IPS DF 6.9 (cell line): ENCODE measurements around the gene ZBTB16.

Experiments
- DNase-seq: peaks from one replicate; pipeline ENCODE4 v3.0.0-alpha.2; 2013; ENCODE audit warnings: low read depth, low spot score
- H3K27ac ChIP-seq: one replicate; pipeline ENCODE4 v1.5.1; 2013; ENCODE audit warnings: low read length, control low read depth
- H3K27me3 ChIP-seq: 2 replicates; pipeline ENCODE4 v1.6.1; 2013; ENCODE audit warnings: mild to moderate bottlenecking, low read length; ENCODE audit not compliant: control insufficient read depth, insufficient read depth
- H3K36me3 ChIP-seq: 2 replicates; pipeline ENCODE4 v1.6.1; 2013; ENCODE audit warnings: low read length; ENCODE audit not compliant: control insufficient read depth, insufficient read depth
- H3K4me1 ChIP-seq: 2 replicates; pipeline ENCODE4 v1.6.1; 2013; ENCODE audit warnings: low read length; ENCODE audit not compliant: control insufficient read depth, insufficient read depth
- H3K4me3 ChIP-seq: 2 replicates; pipeline ENCODE4 v1.5.1; 2013; ENCODE audit warnings: mild to moderate bottlenecking, low read length
- H3K9me3 ChIP-seq: 2 replicates; pipeline ENCODE4 v1.6.1; 2013; ENCODE audit warnings: low read length, inconsistent platforms; ENCODE audit not compliant: control insufficient read depth, insufficient read depth
- WGBS: extraction: QIAGEN DNeasy Blood & Tissue Kit; methylation state at CpG from one replicate; pipeline ENCODE4 v1.1.7; 2013; ENCODE audit warnings: mixed read lengths, missing lambda C conversion rate; ENCODE audit not compliant: insufficient read length, insufficient coverage; 5-methylcytosine and 5-hydroxymethylcytosine counted together

Gene ZBTB16

DNA sequence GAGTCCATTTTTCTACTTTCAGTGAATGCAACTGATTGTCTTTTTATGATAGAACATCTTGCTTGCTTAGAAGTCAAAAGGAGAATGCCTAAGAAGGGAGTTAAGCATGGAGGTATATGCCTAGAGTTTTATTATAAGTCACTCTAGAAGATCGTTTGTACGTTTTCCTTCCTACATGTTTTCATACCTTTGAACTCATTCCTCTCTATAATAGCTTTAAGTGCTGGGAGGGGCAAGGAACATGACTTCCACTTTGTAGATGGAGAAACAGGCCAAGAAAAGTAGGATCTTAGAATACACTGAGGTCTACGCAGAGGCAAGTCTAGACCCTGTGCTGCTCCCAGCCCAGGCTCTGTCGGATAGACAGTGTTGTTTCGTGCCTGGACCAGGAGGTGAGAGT lies 114.3 kb downstream of the ZBTB16 start:
- no CpG with 5 or more reads among the region's 5 CpGs for WGBS
- Histone ChIP-seq H3K27me3 (no peaks in the 10 kb centered on the region), H3K27ac (no peak overlapping the region), H3K36me3 (no peaks in the 10 kb centered on the region), H3K4me1 (no peaks in the 10 kb centered on the region), H3K4me3 (no peak overlapping the region), H3K9me3 (no peaks in the 10 kb centered on the region)
- DNase-seq, result no peak

DNA sequence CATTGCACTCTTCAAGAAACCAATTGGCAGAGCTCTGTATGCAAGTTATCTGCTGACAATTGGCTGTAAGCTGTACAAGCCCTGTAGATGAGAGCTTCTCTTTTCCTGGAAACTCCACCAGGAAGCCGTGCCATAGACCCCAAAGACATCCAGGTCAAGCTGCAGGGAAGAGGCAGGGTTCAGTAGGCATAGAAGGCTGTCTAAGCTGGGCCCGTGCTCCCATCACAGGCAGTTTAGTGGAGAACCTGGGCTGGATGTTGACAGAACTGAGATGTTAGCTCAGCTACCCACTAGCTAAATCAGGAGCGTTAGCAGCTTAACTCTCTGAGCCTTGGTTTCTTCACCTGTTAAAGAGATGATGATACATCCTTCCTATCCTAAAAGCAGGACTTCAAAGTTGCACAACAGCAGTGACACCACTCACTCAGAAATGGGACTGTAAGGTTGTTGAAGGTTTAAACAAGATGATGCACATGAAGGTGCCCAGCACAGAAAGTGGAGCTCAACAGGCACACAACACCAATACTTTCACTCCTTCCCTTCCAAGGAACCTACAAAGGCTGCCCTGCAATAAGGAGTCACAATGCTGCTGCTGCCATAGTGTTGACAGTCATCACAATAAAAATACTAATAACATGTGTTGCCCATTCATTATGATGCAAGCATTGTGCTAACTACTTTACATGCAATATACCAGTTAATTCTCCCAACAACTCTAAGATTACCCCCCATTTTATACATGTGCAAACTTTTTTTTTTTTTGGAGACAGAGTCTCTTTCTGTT lies 115.4 kb downstream of the ZBTB16 start:
- H3K9me3 ChIP-seq, result no peaks in the 10 kb centered on the region
- WGBS, result no CpG with 5 or more reads among the region's 3 CpGs
- no peak overlapping the region for H3K4me3 ChIP-seq
- no peak for DNase-seq
- H3K27ac ChIP-seq, result no peak overlapping the region
- H3K36me3 ChIP-seq, result no peaks in the 10 kb centered on the region
- H3K4me1 ChIP-seq, result no peaks in the 10 kb centered on the region
- no peaks in the 10 kb centered on the region for H3K27me3 ChIP-seq

GRCh38 chr11:114175706-114176105 lies 116.2 kb downstream of the ZBTB16 start:
- no peaks in the 10 kb centered on the region for H3K36me3 ChIP-seq
- no peak overlapping the region for H3K27ac ChIP-seq
- DNase-seq, result no peak
- no peak overlapping the region for H3K4me3 ChIP-seq
- no peaks in the 10 kb centered on the region for H3K27me3 ChIP-seq
- 0 out of 2 replicates have a peak, but pooled peaks cover 2% of the 10 kb centered on the region for H3K4me1 ChIP-seq
- H3K9me3 ChIP-seq, result no peaks in the 10 kb centered on the region
- WGBS, result no CpG with 5 or more reads among the region's 6 CpGs

GRCh38 chr11:114176321-114176720 lies 116.8 kb downstream of the ZBTB16 start:
- WGBS, result no CpG with 5 or more reads among the region's 8 CpGs
- no peak for DNase-seq
- Histone ChIP-seq H3K36me3 (no peaks in the 10 kb centered on the region), H3K4me1 (0 out of 2 replicates have a peak, but pooled peaks cover 2% of the 10 kb centered on the region), H3K27ac (no peak overlapping the region), H3K9me3 (no peaks in the 10 kb centered on the region), H3K4me3 (no peak overlapping the region), H3K27me3 (no peaks in the 10 kb centered on the region)

DNA sequence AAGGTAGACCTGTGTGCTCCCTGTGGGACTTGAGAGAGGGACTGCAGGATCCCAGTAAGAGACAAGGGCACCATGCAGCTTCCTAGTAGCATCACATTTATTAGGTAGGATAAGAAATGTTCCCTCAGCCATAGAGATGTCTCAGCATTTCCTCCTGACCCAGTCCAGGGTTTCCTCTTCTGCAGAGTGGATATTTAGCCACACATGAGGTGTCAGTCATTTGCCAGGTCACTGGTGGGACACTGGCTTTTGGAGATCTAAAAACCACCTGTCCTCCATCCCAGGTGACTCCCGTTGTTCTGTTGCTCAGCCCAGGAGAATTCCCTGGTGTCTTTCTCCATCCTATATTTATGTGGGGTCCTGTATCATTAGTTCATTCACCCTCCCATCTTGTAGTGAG lies 119.1 kb downstream of the ZBTB16 start:
- no peaks in the 10 kb centered on the region for H3K9me3 ChIP-seq
- no CpG with 5 or more reads among the region's 1 CpG for WGBS
- DNase-seq, result no peak
- no peak overlapping the region for H3K4me3 ChIP-seq
- H3K36me3 ChIP-seq, result no peaks in the 10 kb centered on the region
- 0 out of 2 replicates have a peak, but pooled peaks cover 2% of the 10 kb centered on the region for H3K4me1 ChIP-seq
- no peak overlapping the region for H3K27ac ChIP-seq
- H3K27me3 ChIP-seq, result no peaks in the 10 kb centered on the region

- no peak for DNase-seq
- H3K4me1 ChIP-seq, result 0 out of 2 replicates have a peak, but pooled peaks cover 2% of the 10 kb centered on the region
- WGBS, result no CpG with 5 or more reads among the region's 5 CpGs
- no peak overlapping the region for H3K27ac ChIP-seq
- no peaks in the 10 kb centered on the region for H3K27me3 ChIP-seq
- H3K4me3 ChIP-seq, result no peak overlapping the region
- no peaks in the 10 kb centered on the region for H3K9me3 ChIP-seq
- no peaks in the 10 kb centered on the region for H3K36me3 ChIP-seq
These were observed 119.9 kb downstream of the ZBTB16 start for GRCh38 chr11:114179234-114179941.

- no peaks in the 10 kb centered on the region for H3K27me3 ChIP-seq
- peak; percentile 13 for DNase-seq
- no peaks in the 10 kb centered on the region for H3K36me3 ChIP-seq
These were observed 121.0 kb downstream of the ZBTB16 start for GRCh38 chr11:114180301-114181055.

DNA sequence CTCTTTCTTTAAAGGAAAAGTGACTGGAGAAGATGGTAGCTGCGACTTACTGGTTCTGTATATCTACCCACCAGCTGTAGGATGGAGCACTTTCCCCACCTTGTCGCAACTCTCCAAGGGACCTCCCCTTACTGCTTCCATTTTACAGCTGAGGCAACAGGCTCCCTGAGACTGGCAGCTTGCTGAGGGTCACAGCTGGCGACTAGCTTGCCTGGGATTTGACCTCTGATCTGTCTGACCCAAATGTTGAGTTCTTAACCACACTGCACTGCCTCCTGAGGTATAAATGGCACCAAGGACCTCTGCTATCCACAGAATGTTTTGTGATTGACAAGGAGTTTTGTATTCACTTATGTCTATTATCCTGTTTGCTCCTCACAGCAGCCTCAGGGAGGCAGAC lies 121.7 kb downstream of the ZBTB16 start:
- H3K27me3 ChIP-seq, result no peaks in the 10 kb centered on the region
- 0 out of 2 replicates have a peak, but pooled peaks cover 2% of the 10 kb centered on the region for H3K4me1 ChIP-seq
- no CpG with 5 or more reads among the region's 3 CpGs for WGBS

More at GRCh38 chr11:114180301-114181055, 121.0 kb downstream of the ZBTB16 start:
- 0 out of 2 replicates have a peak, but pooled peaks cover 2% of the 10 kb centered on the region for H3K4me1 ChIP-seq
- H3K9me3 ChIP-seq, result no peaks in the 10 kb centered on the region
- no peak overlapping the region for H3K4me3 ChIP-seq
- H3K27ac ChIP-seq, result no peak overlapping the region
- WGBS, result no CpG with 5 or more reads among the region's 7 CpGs

DNA sequence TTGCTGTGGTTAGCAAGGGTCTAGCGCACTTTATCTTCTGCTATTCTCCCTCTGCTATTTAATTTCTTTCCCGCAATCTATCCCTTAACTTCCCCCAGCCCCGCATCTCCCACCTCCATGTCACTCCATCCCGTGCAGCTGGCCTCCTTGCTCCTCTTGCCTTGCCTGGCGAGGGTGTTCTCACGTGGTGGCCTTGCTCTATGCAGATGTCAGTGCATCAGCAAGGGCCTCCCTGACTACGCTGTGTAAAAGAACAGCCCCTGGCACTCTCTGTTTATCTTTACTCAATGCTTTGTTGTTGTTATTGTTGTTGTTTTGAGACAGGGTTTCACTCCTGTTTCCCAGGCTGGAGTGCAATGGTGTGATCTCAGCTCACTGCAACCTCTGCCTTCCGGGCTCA lies 122.2 kb downstream of the ZBTB16 start:
- 100% methylated on average over 1 of the region's 8 CpGs for WGBS
- no peak for DNase-seq
- Histone ChIP-seq H3K9me3 (no peaks in the 10 kb centered on the region), H3K4me3 (no peak overlapping the region), H3K27me3 (no peaks in the 10 kb centered on the region), H3K4me1 (0 out of 2 replicates have a peak, but pooled peaks cover 2% of the 10 kb centered on the region), H3K27ac (no peak overlapping the region), H3K36me3 (no peaks in the 10 kb centered on the region)

More for the DNA sequence above, 121.7 kb downstream of the ZBTB16 start:
- no peak overlapping the region for H3K4me3 ChIP-seq
- no peak for DNase-seq
- no peaks in the 10 kb centered on the region for H3K36me3 ChIP-seq
- H3K9me3 ChIP-seq, result no peaks in the 10 kb centered on the region
- no peak overlapping the region for H3K27ac ChIP-seq

DNA sequence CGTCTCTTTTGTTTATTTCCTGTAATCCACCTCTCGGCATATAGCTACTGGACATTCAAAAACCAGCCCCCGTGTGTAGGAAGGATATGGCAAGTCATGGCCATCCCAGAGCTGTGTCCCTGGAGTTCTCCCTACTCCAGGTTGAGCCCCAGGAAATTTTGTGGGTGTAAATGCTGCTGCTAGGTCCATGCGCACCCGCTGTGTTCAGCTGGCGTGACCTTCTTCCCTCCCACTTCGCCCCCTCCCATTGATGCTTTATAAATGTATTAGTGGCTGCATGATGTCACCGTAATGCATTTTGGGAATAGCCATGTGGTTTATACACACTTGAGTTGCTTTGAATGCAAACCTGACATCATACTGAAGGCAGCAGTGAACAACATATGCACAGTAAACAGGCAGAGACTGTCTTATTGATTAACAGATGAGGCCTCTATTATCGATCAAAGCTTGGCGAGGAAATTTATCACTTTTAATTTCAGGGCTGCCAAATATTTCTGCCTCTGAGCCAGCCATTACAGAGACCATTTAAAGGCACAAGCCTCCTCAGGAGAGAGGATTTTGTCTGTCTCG lies 123.0 kb downstream of the ZBTB16 start:
- Histone ChIP-seq H3K27ac (no peak overlapping the region), H3K9me3 (no peaks in the 10 kb centered on the region), H3K27me3 (no peaks in the 10 kb centered on the region), H3K4me3 (no peak overlapping the region), H3K4me1 (0 out of 2 replicates have a peak, but pooled peaks cover 2% of the 10 kb centered on the region), H3K36me3 (no peaks in the 10 kb centered on the region)
- no peak for DNase-seq
- no CpG with 5 or more reads among the region's 11 CpGs for WGBS
